NCI-H774 (cell line): ENCODE measurements around the gene KRTAP10-2.
"Not testable (repeated sequence)": the region's sequence is repeated elsewhere in the genome, so short reads cannot be mapped to it uniquely, and the experiment has no call there.

ENCODE experiments used
- DNase-seq: peaks from one replicate; lab custom pipeline; 2025; lab: John Stamatoyannopoulos, UW

Gene KRTAP10-2

GRCh38 chr21:44583089-44583799, 31.9 kb upstream of the KRTAP10-2 start:
- no peak for DNase-seq

GRCh38 chr21:44582055-44582454, 30.8 kb upstream of the KRTAP10-2 start:
- DNase-seq: no peak

GRCh38 chr21:44581158-44581557, 29.9 kb upstream of the KRTAP10-2 start:
- DNase-seq: no peak

- DNase-seq: peak; percentile 18
These were observed 29.0 kb upstream of the KRTAP10-2 start, which contains the start of gene KRTAP10-5 for GRCh38 chr21:44580231-44580821. TSS of gene KRTAP10-5 (minus strand) at chr21:44580604. CDS start at chr21:44580578, 26 bp downstream.

GRCh38 chr21:44579833-44580144, 28.5 kb upstream of the KRTAP10-2 start:
- no peak for DNase-seq

GRCh38 chr21:44579056-44579832, 27.9 kb upstream of the KRTAP10-2 start:
- no peak for DNase-seq

GRCh38 chr21:44578371-44579055, 27.2 kb upstream of the KRTAP10-2 start:
- DNase-seq: no peak

GRCh38 chr21:44576025-44576420, 24.7 kb upstream of the KRTAP10-2 start:
- no peak for DNase-seq

GRCh38 chr21:44575307-44576024, 24.2 kb upstream of the KRTAP10-2 start:
- DNase-seq: no peak

GRCh38 chr21:44574457-44575306, 23.4 kb upstream of the KRTAP10-2 start:
- no peak for DNase-seq

GRCh38 chr21:44573630-44574456, 22.5 kb upstream of the KRTAP10-2 start, which contains the start of gene KRTAP10-4:
TSS of gene KRTAP10-4 (plus strand) at chr21:44573729. CDS start at chr21:44573759, 30 bp downstream.
- DNase-seq: not testable (repeated sequence)

GRCh38 chr21:44572959-44573583, 21.8 kb upstream of the KRTAP10-2 start:
- DNase-seq: no peak

- DNase-seq: no peak
These were observed 20.8 kb upstream of the KRTAP10-2 start for GRCh38 chr21:44571844-44572782.

- no peak for DNase-seq
These were observed 20.0 kb upstream of the KRTAP10-2 start for GRCh38 chr21:44571296-44571695.

GRCh38 chr21:44569861-44570517, 18.7 kb upstream of the KRTAP10-2 start:
- DNase-seq: no peak

- DNase-seq: no peak
These were observed 17.6 kb upstream of the KRTAP10-2 start for GRCh38 chr21:44568667-44569556.

GRCh38 chr21:44568261-44568660, 17.0 kb upstream of the KRTAP10-2 start:
- DNase-seq: no peak
